Ovary (tissue), 9 donors: ENCODE measurements around the gene C4BPA. TPM values are rescaled to one million over a fixed set of nuclear protein-coding genes. Genes with fewer than 3 reads are reported as not detected.

Source experiments
- DNase-seq, 5 donors: peaks; one replicate each; pipeline ENCODE4 v3.0.0-alpha.2; 2019 to 2020
- H3K27ac ChIP-seq, 2 donors: fragments of 200-600 bp; one replicate each; pipeline versions ENCODE4 v1.5.1 to v1.8.0; 2019 to 2022
- H3K27me3 ChIP-seq: fragments of 200-600 bp; one replicate; pipeline ENCODE4 v1.8.0; 2022
- H3K36me3 ChIP-seq: fragments of 200-600 bp; sonication (generic); one replicate; pipeline ENCODE4 v1.5.1; 2019
- H3K4me1 ChIP-seq: one replicate; pipeline ENCODE4 v1.8.1; 2013; ENCODE audit warnings: mild to moderate bottlenecking, moderate library complexity; ENCODE audit not compliant: insufficient read depth
- H3K4me3 ChIP-seq: fragments of 200-600 bp; sonication (generic); one replicate; pipeline ENCODE4 v1.5.1; 2017
- H3K9me3 ChIP-seq, 2 donors: fragments of 200-600 bp in 1 of 2; sonication (generic) in 1 of 2; one replicate each; pipeline versions ENCODE4 v1.5.1 to v1.8.1; 2013 to 2019; ENCODE audit warnings: mild to moderate bottlenecking in 1 of 2, moderate library complexity in 1 of 2
- CTCF ChIP-seq, 3 donors: fragments of 450-650 bp in 2 of 3; fragments of 200-600 bp in 1 of 3; IDR thresholded peaks; one replicate each; pipeline versions ENCODE4 v1.5.1 to v1.8.0; 2016 to 2022; ENCODE audit warnings: antibody characterized with exemption in 3 of 3, mild to moderate bottlenecking in 1 of 3
- EP300 ChIP-seq: sonication (generic); formaldehyde crosslinking; IDR thresholded peaks from one replicate; pipeline ENCODE4 v1.6.1; 2017; ENCODE audit warnings: antibody characterized with exemption
- POLR2A ChIP-seq: fragments of 450-650 bp; IDR thresholded peaks from one replicate; pipeline ENCODE4 v1.6.1; 2017; ENCODE audit warnings: antibody characterized with exemption, mild to moderate bottlenecking, moderate library complexity
- WGBS, 3 donors: extraction: QIAGEN DNeasy Blood & Tissue Kit in 1 of 3; methylation state at CpG; one replicate each; pipeline versions ENCODE4 v1.1.5 to v1.1.7; 2013 to 2017; 5-methylcytosine and 5-hydroxymethylcytosine counted together
- intact Hi-C, 4 donors: fragments of 100-400 bp; cut with DNase I; formaldehyde crosslinking; loops; one replicate each; pipeline versions ENCODE4 v1.11.0 to v1.15.1; 2022 to 2023
- polyA plus RNA-seq, 2 donors: library from polyadenylated mRNA; stranded (reverse); fragments of 200-250 nt in 1 of 2; fragments of 350-450 nt in 1 of 2; fragmentation: Illumina TruSeq in 1 of 2; extraction: RNeasy Lipid Tissue Mini Kit (QIAGEN cat#74804) in 1 of 2; gene quantifications; one replicate each; pipeline ENCODE4 v1.2.3, GENCODE V29; 2013 to 2014
- total RNA-seq, 7 donors: library from RNA; depleted of rRNA in 2 of 7; stranded (reverse); fragments of >200 nt in 2 of 7; fragmentation: NEBNext Ultra II Directional in 3 of 7; extraction: Animal tissue kit (Norgen Biotek cat#: 25700) in 3 of 7; gene quantifications; one replicate each; pipeline versions ENCODE4 v1.1.0 to v1.2.4, GENCODE V29; 2016 to 2023
- donor health status: DM: no; HTN: no; CAD: no; lungs with moderate emphysema.
- donor health status: DM: no; HTN: no; CAD: no.
- donor health status: Bipolar disorder and iron deficiency.
- donor health status: DM: yes; HTN: yes; CAD: no.
- donor health status: DM: no; HTN: no; CAD: no.
- donor health status: DM: yes; HTN: yes; CAD: no.

Gene C4BPA
- total and polyA plus RNA-seq, 9 donors, result 0.23 to 3.5 (median 1.1) TPM

GRCh38 chr1:207073906-207074820 is 29.9 kb upstream of the C4BPA start:
- DNase-seq, result no peak
- no peaks in the 10 kb centered on the region for H3K27me3 ChIP-seq
- no peak for TF ChIP-seq CTCF (IDR thresholded peaks at IDR 0.05)
- no peak for TF ChIP-seq EP300
- no peak for TF ChIP-seq POLR2A
- no peaks in the 10 kb centered on the region for H3K4me1 ChIP-seq
- WGBS, 3 donors, result 66 to 75% (median 74%) methylated on average over 4 of the region's 4 CpGs
- no peak overlapping the region for H3K4me3 ChIP-seq
- intact Hi-C loops, result loop anchor here in 2 of 4 donors (10.0 kb wide), 2 partner anchors 159 to 331 kb away; no protein-coding TSS in a partner anchor
- H3K27ac ChIP-seq, result no peak overlapping the region
- H3K36me3 ChIP-seq, result no peaks in the 10 kb centered on the region
- no peaks in the 10 kb centered on the region for H3K9me3 ChIP-seq

GRCh38 chr1:207076181-207076955 is 27.7 kb upstream of the C4BPA start:
- intact Hi-C loops, result loop anchor here in 2 of 4 donors (10.0 kb wide), 2 partner anchors 162 to 328 kb away; no protein-coding TSS in a partner anchor
- Histone ChIP-seq H3K4me1 (no peaks in the 10 kb centered on the region), H3K9me3 (no peaks in the 10 kb centered on the region), H3K27ac (no peak overlapping the region), H3K27me3 (no peaks in the 10 kb centered on the region), H3K36me3 (no peaks in the 10 kb centered on the region), H3K4me3 (no peak overlapping the region)
- TF ChIP-seq CTCF (IDR thresholded peaks at IDR 0.05) (no peak), POLR2A (no peak), EP300 (no peak)
- 68 to 77% (median 69%) methylated on average over 5 of the region's 5 CpGs for WGBS, 3 donors
- DNase-seq, result no peak

GRCh38 chr1:207077012-207077411 is 27.0 kb upstream of the C4BPA start:
- DNase-seq, result no peak
- intact Hi-C loops, result loop anchor here in 2 of 4 donors (10.0 kb wide), 2 partner anchors 162 to 328 kb away; no protein-coding TSS in a partner anchor
- TF ChIP-seq CTCF (IDR thresholded peaks at IDR 0.05) (no peak), EP300 (no peak), POLR2A (no peak)

More at GRCh38 chr1:207077012-207077411, 27.0 kb upstream of the C4BPA start:
- H3K4me3 ChIP-seq, result no peak overlapping the region
- no peaks in the 10 kb centered on the region for H3K36me3 ChIP-seq
- no peaks in the 10 kb centered on the region for H3K27me3 ChIP-seq
- 95 to 100% (median 96%) methylated on average over 1 of the region's 1 CpG for WGBS, 3 donors
- no peaks in the 10 kb centered on the region for H3K4me1 ChIP-seq
- H3K9me3 ChIP-seq, result no peaks in the 10 kb centered on the region
- H3K27ac ChIP-seq, result no peak overlapping the region
